GM19328 (cell line): ENCODE results near the gene TMEM9.

Experiments
- ATAC-seq: cut with Tn5 transposase; IDR thresholded peaks from one replicate; pipeline ENCODE4 v1.9.1; 2021; ENCODE audit warnings: mild to moderate bottlenecking, moderate library complexity; ENCODE audit not compliant: unreplicated experiment

The TMEM9 gene

DNA sequence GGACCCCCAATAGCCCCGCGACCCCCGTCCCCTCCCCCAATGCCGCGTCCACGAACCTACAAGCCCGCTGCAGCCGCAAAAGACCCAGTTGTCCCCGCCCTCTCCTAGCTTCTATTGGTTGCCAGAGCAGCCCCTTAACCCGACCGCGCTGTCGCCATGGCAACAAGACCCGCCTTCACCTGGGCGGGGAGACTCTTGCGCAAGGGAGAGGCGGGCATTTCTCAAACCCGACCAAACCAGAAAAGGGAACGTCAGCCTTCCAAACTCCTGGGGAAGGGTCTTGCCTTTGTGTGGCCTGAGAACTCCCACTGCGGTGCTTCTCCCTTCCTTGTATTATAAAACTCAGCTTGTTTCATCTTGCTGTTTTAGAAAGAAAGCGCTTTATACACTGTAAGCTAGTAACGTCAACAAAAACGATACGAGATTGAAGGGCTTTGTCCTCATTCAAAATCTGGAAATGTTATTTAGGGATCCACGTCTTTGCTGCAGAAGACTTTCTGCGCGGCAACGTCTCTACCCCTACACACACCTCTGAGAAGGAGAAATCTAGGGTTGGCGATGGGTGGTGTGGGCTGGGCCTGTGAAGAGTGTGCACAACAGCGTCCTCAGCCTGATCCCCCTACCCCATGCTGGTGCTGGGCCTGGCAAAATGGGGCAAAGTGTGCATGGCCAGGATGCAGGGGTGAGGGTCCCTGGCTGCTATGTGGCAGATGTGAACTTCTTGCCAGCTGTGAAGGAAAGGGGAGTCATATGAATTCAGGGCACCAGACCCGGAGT is at the start of gene TMEM9:
TMEM9 (minus strand) TSS at position 86 of the 777 bp plus-strand sequence. CDS start 551 bp downstream, outside the sequence.
- peak; percentile 98 for ATAC-seq

GRCh38 chr1:201198598-201198997 is 44.3 kb upstream of the TMEM9 start:
- no peak for ATAC-seq

- ATAC-seq = no peak
Observed at GRCh38 chr1:201194046-201194445, 39.8 kb upstream of the TMEM9 start.

GRCh38 chr1:201192261-201192788 is 38.1 kb upstream of the TMEM9 start:
- no peak for ATAC-seq

DNA sequence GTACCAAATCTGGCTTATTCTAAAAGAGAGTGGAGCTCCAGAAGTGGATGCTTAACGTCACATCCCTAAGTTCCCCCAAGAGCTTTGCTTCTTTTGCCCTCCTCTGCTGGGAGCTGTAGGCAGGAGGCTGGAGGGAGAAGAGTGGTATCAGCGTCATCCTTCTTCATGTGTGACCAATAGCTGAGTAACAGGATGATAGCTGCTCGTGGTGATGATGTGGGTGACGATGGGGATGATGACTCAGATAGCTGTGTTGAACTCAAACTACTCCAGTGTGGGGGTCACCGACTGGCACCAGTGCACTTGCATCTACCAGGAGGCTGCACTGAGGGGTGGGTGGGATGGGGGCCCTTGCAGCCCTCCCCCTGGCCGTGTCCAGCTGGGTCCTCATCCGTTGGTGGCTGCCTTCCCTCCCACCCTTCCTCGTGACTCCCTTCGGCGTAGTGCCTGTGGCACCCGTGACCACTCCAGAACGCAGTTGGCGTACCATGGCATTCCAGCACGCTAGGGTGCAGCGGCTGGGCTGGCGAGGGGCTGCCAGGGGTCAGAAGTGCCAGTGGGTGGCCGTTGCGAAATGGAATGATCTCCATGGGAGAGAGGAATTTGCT is 37.5 kb upstream of the TMEM9 start:
- ATAC-seq = no peak

DNA sequence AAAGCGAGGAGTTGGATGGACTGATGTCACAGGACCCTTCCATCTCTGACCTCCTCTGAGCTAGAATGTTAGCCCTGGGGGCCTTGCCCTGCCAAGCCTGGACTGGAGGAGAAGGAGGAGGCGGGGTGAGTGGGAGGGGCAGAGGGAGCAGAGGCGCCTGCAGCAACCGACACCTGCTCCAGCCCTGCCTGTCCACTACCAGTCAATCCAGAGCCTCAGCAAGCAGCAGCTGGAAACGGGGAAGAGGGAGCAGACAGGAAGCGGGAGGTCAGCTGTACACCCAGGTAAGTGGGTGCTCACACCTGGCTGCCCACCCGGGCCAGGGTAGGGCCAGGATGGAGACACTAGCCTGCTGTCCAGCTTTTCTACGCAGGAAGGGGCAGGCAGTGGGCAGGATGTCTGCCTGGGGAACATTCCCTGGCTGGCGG is 36.4 kb upstream of the TMEM9 start, which contains the start of gene IGFN1:
IGFN1 (plus strand) TSS at position 201 of the 428 bp plus-strand sequence. CDS start 2,470 bp downstream, outside the sequence.
- no peak for ATAC-seq

- ATAC-seq = no peak
Observed at GRCh38 chr1:201190005-201190404, 35.7 kb upstream of the TMEM9 start.

DNA sequence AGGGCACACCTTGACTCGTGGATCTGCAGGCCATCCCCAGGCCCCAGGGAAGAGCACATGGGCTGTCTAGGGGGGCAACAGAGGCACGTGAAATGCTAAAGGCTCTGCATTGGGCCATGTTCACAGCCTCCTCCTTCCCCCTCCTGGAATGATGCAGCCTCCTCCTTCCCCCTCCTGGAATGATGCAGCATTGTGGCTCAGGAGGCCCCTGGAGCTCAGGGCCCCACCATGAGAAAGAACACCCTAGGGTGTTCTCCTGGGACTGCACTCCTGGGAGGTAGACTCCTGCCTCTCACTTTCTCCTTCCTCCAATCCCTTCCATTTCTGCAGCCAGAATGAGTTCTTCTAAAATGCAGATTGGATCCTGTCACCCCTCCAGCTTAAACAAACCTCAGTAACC is 34.8 kb upstream of the TMEM9 start:
- ATAC-seq = no peak

DNA sequence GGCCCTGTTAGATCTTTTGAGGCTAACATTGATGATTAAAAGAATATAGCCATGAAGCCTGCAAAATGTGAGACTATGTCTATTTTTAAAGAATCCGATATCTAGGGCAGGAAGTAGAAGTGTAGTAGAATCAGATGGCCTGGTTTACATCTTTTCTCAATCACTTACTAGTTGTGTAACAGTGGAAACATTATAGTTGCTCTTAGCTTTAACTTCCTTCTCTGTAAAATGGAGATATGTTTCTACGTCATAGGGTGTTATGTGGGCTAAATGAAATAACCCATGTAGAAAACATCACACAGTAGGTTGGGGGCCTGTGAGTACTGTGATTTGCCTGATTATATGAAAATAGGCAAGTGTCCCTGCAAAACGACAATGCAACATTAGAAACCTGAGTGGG is 31.9 kb upstream of the TMEM9 start:
- no peak for ATAC-seq

GRCh38 chr1:201185527-201186128 is 31.4 kb upstream of the TMEM9 start:
- ATAC-seq = no peak

- ATAC-seq = no peak
Observed at GRCh38 chr1:201185123-201185453, 30.8 kb upstream of the TMEM9 start.

GRCh38 chr1:201184307-201185122 is 30.2 kb upstream of the TMEM9 start:
- no peak for ATAC-seq

- no peak for ATAC-seq
Observed at GRCh38 chr1:201183753-201184152, 29.5 kb upstream of the TMEM9 start.

DNA sequence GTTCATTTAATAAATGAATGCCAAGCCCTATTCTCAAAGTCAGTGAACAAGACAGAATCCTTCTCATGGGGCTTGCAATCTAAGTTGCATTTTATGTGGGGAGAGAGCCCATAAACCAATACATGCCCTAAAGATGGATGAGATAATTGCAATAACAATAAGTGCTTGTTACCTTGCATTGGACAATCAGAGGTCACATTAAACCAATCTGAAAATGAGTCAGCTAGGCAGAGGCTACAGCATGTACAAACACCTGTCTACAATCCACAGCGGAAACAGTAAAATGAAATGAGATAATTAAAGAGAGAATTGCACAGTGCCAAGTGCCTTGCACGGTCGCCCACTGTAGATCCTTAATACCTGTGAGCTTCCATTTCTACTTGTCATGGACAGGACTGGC is 28.9 kb upstream of the TMEM9 start:
- no peak for ATAC-seq

- ATAC-seq = no peak
Observed at GRCh38 chr1:201181726-201182125, 27.5 kb upstream of the TMEM9 start.

GRCh38 chr1:201181323-201181722 is 27.0 kb upstream of the TMEM9 start:
- ATAC-seq = no peak

- ATAC-seq = no peak
Observed at GRCh38 chr1:201180901-201181300, 26.6 kb upstream of the TMEM9 start.

- ATAC-seq = no peak
Observed at GRCh38 chr1:201180141-201180540, 25.9 kb upstream of the TMEM9 start.

DNA sequence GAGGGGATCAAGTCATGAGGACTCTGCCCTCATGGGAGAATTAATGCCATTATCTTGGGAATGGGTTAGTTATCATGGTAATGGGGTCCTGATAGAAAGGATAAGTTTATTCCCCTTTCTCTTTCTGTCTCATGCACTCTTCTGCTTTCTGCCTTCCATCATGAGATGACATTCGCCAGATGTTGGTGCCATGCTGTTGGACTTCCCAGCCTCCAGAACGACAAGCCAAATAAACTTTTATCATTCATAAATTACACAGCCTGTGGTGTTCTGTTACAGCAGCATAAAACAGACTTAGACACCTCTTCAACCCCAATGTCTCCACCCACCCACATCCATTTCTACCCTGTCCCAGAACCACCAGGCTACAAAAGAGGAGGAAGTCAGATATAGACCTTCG is 24.4 kb upstream of the TMEM9 start:
- no peak for ATAC-seq

- ATAC-seq = no peak
Observed at GRCh38 chr1:201176940-201177339, 22.7 kb upstream of the TMEM9 start.
